ENCODE measurements around the gene TTLL10. TPM values are rescaled to one million over a fixed set of nuclear protein-coding genes. Genes with fewer than 3 reads are reported as not detected.

Gene TTLL10
- total RNA-seq, 1 experiment from 2014 or later = not detected

DNA sequence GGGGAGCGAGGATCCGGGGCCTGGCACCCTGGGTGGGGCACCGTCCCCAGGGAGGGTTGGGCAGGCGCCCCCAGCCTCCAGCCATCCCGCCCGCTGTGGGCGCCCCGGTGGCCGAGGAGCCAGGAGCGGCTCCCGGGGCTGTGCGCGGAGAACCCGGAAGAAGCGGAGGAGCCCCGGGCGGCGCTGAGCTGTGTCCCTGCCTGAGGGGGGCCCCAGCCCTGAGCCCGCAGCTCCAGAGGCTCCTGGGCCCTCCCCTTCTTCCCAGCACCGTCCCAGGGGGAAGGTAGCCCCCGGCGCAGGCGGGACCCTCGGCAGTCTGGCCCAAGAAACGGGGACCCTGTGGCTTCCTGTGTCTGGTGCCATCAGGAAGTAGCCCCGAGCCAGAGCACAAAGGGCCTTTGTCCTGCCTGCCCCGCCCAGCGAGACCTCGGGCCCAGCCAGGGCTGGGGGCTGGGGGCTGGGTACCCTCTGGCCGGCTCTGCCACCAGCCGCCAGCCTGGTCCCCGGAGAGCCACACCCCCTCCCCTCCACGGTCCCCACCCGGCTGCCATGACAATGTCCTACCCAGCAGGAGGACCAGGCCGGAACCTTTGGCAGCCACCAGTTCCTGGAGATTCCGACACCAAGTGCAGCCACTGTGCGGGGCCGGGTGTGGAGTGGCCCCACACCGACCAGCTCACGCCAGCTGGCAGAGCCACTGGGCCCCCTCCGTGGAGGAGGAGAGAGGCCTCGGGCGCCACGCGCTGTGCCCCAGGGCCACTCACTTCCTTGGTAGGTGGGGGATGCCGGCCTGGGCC is 15.6 kb upstream of the TTLL10 start:
- DNase-seq (ENCODE audit: low read depth) = no peak

DNA sequence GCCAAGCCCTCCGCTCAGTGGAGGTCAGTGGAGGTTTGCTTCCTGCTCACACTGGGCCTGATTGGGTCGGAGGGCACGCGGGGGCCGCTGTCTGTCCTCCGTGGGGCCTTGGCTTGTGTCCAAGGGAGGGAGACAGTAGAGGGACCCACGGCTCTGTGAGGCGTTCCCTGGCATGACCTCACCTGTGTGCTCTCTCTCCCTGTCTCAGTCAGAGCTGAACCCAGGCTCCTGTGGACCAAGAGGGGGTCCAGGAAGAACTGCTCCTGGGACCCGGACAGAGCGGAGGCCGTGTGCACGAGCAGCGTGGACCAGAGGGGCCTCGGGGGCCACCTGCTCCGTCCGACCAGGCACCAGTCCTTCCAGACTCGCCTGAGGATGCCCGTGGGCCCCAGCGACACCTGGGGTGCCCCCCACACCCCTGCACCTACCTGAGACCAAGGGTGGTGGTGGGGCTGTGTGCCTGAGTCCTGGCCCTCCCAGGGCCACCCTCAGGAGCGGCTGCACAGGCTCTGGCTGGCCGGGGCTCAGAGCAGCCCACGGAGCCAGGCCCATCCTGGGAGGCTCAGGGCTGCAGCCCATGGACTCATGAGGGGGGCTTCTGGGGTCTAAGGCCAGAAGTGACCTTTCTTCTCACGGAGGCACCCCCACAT is 13.3 kb upstream of the TTLL10 start:
- no peak for DNase-seq (ENCODE audit: low read depth)

- DNase-seq (ENCODE audit: low read depth) = no peak
Observed at GRCh38 chr1:1161078-1161682, 12.5 kb upstream of the TTLL10 start.

GRCh38 chr1:1161683-1162079 is 12.0 kb upstream of the TTLL10 start:
- no peak for DNase-seq (ENCODE audit: low read depth)

DNA sequence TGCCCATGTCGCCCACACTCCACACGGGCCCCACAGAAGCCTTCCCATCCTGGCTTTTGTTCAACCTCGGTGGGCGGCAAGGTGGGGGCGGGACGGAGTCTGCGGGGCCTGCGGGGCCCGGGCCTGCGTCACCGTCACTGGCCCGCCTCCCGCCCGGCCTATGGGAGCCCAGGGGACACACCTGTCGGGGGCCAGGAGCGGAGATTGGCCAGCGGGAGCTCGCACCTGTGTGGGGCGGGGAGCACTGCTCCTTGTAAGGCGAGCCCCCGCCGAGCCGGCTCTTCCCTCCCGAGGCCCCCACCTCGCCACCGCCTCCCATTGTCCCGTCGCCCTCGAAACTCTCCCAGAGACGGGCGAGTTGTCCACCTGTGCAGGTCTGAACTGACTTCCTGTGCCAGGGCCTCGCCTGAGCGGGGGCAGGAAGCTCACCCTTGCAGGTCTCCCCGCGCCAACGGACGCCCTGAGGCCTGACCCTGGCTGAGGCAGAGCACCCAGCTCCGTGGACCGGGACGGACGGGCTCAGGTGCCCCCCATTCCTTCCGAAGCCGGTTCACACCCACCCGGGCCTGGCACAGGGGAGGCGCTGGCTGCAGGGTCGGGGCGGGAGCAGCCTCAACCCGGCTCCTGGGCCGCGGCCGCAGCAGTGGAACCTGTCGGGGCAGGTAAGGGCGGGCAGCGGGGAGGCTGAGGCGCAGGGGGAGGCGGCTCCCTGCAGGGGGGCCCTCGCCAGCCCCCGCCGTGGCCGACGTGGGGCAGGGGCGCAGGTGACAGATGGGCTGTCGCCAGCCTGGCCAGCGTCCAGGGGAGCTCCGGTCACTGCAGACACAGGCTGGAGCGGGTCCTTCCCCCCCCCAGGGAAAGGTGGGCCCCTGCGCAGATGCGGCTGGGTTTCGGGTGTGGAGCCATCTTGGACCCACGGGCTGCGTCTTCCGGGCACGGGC is 10.8 kb upstream of the TTLL10 start:
- DNase-seq (ENCODE audit: low read depth) = no peak

- DNase-seq (ENCODE audit: low read depth) = no peak
Observed at GRCh38 chr1:1163538-1164070, 10.1 kb upstream of the TTLL10 start.

- no peak for DNase-seq (ENCODE audit: low read depth)
Observed at GRCh38 chr1:1164361-1164700, 9.3 kb upstream of the TTLL10 start.

DNA sequence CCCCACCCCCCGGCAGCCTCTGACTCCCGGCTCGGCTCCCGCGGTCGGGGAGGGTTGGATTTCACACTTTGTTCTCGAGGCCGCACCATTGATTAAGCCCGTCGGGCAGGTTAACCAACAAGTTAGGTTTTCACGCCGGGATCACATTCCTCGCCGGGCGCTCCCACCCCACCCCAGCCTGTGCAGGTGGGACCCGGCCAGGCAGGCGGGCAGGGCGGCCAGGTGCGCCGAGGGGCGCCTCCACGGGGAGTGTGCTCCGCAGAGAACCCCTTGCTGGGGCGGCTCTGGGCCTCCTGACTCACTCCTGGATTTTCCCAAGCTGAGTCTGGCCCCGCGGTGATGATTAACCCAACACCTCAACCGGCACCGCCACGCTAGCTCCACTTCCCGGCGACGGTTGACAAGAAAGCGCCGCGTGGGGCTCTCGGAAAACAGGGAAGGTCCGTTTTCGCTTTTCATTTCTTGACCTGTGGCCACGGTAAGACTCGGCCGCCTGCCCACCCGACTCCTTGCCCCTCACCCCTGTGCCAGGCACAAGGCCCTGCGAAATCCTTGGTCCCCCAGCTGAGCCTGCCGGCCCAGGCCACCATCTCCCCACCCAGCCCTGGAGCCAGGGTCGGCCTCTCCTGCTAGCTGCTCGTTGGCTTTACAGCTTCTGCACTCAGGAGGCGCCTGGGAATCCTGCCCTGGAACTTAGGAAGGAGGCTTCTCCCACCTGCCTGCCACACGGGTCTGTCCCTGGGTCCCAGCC is 8.8 kb upstream of the TTLL10 start:
- DNase-seq (ENCODE audit: low read depth) = no peak

DNA sequence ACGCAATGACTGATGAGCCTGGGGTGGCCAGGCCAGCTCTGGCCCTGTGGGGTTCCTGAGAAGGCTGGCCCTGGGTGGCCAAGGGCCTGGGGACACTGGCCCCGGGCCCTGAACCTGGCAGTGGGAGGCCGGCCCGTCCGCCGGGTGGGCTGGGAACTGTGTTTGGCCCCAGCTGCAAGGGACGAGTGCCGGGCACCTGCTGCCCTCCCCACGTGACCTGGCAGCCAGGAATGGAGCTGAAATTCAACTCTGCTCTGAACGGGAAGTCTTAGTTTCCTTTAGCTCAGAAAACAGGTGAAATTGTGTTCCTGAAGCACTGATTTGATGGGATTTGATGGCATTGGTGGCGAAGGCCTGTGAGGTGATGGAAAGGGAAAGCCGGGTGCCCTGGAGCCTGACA is 8.2 kb upstream of the TTLL10 start:
- DNase-seq (ENCODE audit: low read depth) = no peak

DNA sequence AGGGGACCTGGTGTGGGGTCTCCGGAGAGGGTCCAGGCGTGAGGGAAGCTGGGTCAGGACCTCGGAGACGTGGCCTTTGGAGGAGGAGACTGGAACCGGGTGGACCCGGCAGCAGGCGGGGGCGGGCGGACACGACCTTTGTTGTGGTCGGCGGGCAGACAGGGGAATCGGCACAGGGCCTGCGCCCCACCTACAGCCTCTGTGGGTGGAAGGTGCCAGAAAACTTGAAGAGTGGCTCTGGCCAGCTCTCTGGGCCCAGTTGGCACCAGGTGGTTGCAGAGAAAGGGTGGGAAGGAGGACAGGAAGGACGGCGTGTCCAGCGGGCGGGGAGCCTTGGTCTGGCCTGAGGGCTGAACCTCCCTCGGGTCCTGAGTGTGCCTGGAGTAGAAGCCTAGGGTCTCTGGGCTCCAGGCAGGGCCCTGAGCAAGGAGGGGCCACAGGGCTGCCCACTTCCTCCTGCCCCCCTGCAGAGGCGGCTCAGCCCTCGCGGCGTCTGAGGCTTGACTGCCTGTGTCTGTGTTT is 7.7 kb upstream of the TTLL10 start:
- DNase-seq (ENCODE audit: low read depth) = no peak

DNA sequence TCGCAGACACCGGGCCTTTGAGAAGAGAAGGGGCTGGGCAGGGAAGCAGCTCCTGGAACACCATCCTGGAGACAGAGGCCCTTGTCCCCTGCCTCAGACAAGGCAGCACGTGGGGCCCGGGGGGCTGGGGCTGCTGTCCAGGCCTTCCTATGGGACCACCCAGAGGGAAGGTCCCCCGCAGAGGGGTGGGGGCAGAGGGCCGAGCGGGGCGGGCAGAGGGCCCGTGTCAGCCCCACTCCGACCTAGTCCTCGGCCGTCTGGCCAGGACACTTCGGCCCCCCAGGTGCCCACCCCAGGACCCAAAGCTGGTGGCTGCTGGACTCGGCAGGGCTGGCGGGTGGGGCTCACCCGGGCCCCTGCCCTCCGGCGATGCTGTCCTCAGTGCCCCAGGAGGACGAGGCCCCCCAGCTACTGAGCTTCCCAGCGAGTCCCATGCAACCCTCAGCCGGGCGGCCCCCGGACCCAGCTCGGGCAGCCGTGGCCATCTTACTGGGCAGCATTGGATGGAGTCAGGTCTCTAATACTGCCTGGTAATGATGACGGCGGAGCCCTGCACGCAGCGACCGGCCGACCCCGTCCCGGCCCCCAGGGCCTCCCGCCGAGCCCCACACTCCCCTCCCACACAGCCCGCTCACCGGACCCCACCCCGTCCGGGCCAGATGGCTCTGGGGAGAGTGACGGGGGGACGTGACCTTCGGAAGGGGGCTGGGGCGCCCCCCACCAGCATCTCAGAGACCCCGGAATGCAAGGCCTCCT is 6.9 kb upstream of the TTLL10 start:
- DNase-seq (ENCODE audit: low read depth) = no peak

DNA sequence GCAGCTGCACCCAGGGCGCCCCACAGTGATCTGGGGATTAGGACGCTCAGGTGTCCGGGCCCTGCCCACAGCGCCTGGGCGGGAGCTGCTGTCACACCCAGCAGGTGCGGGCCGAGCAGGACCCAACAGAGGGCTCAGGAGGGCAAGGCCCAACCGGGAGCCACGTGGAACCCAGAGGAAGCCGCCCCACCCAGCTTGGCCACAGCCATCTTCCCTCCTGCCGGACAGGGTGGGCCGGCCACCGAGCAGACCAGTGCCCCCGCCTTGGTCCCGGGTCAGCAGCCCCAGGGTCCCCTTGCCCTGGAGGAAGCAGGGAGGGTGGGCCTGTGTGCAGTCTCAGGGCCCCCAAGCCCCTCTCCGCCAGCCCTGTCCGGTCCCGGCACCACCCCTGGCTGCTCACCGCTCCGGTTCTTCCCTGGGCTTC is 6.3 kb upstream of the TTLL10 start:
- no peak for DNase-seq (ENCODE audit: low read depth)

GRCh38 chr1:1167841-1168450 is 5.7 kb upstream of the TTLL10 start:
- no peak for DNase-seq (ENCODE audit: low read depth)

GRCh38 chr1:1168451-1169411 is 4.9 kb upstream of the TTLL10 start:
- DNase-seq (ENCODE audit: low read depth) = no peak

DNA sequence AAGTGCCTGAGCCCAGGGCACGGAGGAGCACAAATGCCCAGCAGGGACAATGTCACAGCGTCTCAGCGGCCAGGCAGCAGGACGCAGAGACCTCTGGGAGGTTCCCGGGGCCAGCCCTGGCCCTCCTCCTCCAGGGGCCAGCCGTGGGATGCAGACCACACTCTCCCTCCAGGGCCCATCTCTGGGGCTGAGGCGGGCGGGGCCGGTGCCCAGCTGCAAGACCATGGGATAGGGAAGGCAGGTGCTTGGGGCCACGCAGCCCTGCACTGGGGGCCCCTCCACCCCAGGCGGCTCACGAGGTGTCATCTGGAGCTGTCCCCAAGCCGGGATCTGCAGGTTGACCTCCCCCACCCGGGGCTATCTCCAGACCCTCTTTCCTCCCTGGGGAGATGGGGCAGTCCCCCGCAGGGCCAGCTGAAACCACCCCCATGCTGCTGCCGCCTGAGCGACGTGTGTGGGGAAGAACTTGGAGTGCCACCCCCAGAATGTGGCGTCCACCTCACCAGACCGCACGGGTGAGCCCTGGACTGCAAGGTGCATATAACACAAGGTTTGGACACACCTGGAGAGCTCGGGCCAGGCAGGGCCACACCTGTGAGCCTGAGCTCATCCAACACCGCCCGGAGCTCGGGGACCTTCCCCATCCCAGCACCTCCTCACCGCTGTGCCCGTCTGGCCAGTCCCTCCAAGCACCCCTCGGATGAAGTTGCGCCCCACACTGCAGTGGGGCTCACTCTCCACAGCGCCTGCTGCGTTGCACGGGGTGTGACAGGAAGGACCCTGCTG is 4.1 kb upstream of the TTLL10 start:
- no peak for DNase-seq (ENCODE audit: low read depth)

- DNase-seq (ENCODE audit: low read depth) = no peak
Observed at GRCh38 chr1:1170215-1171091, 3.2 kb upstream of the TTLL10 start.
